Esophagus squamous epithelium (tissue), 5 donors: ENCODE results near the gene RPS6KA4. TPM values are rescaled to one million over a fixed set of nuclear protein-coding genes. Genes with fewer than 3 reads are reported as not detected.

Experiments
- DNase-seq: peaks from one replicate; lab custom pipeline; 2025; lab: John Stamatoyannopoulos, UW
- H3K27ac ChIP-seq, 4 donors: fragments of 200-600 bp; sonication (generic); one replicate each; pipeline ENCODE4 v1.5.1; 2016 to 2019; ENCODE audit warnings: mild to moderate bottlenecking in 1 of 4
- H3K27me3 ChIP-seq, 4 donors: fragments of 200-600 bp; sonication (generic); 1 replicate in 3 of 4; 2 replicates in 1 of 4; pipeline versions ENCODE4 v1.5.1 to v1.6.0; 2017 to 2021; ENCODE audit warnings: antibody characterized with exemption in 1 of 4
- H3K36me3 ChIP-seq, 3 donors: fragments of 200-600 bp; sonication (generic); one replicate each; pipeline ENCODE4 v1.5.1; 2016 to 2019
- H3K4me1 ChIP-seq, 3 donors: fragments of 200-600 bp; sonication (generic); one replicate each; pipeline ENCODE4 v1.5.1; 2017 to 2019
- H3K4me3 ChIP-seq, 4 donors: fragments of 200-600 bp; sonication (generic); 1 replicate in 3 of 4; 2 replicates in 1 of 4; pipeline ENCODE4 v1.5.1; 2016 to 2019; ENCODE audit warnings: mild to moderate bottlenecking in 2 of 4, moderate library complexity in 1 of 4
- H3K9me3 ChIP-seq, 3 donors: fragments of 200-600 bp; sonication (generic); one replicate each; pipeline ENCODE4 v1.5.1; 2016 to 2019
- CTCF ChIP-seq, 6 experiments: fragments of 450-650 bp in 4 of 6; fragments of 200-600 bp in 2 of 6; sonication (generic) in 2 of 6; IDR thresholded peaks; one replicate each; pipeline ENCODE4 v1.5.1; 2016 to 2019; ENCODE audit warnings: antibody characterized with exemption in 6 of 6, mild to moderate bottlenecking in 4 of 6, moderate library complexity in 4 of 6
- POLR2A ChIP-seq, 4 donors: fragments of 450-650 bp; IDR thresholded peaks; one replicate each; pipeline ENCODE4 v1.6.1; 2017; ENCODE audit warnings: antibody characterized with exemption in 4 of 4, mild to moderate bottlenecking in 4 of 4, moderate library complexity in 3 of 4
- WGBS, 2 donors: methylation state at CpG; one replicate each; pipeline ENCODE4 v1.1.5; 2018; 5-methylcytosine and 5-hydroxymethylcytosine counted together
- intact Hi-C: fragments of 100-400 bp; cut with DNase I; formaldehyde crosslinking; loops from one replicate; pipeline ENCODE4 v1.15.0; 2022
- total RNA-seq, 4 donors: library from RNA; depleted of rRNA; stranded (reverse); fragments of >200 nt; gene quantifications; one replicate each; pipeline ENCODE4 v1.1.0, GENCODE V29; 2016
- donor health status: DM: yes; HTN: yes; CAD: no.

RPS6KA4 gene
- total RNA-seq, 4 donors from 2014 or later, result 28.6 to 69.8 (median 55.0) TPM

GRCh38 chr11:64352099-64352994, 6.6 kb upstream of the RPS6KA4 start:
- DNase-seq, result no peak
- peaks cover 15 to 36% (median 25%) of the 10 kb centered on the region in 3 donors for H3K4me1 ChIP-seq
- H3K4me3 ChIP-seq, result no peak overlapping the region
- intact Hi-C loops, result no loop called here
- no peaks in the 10 kb centered on the region for H3K9me3 ChIP-seq
- 98% methylated on average over 7 of the region's 33 CpGs; no CpG with 5 or more reads in 1 of the 2 donors for WGBS, 2 donors
- TF ChIP-seq POLR2A (IDR thresholded peaks at IDR 0.05) (no peak), CTCF (IDR thresholded peaks at IDR 0.05) (no peak)
- no peaks in the 10 kb centered on the region for H3K27me3 ChIP-seq
- H3K27ac ChIP-seq, result no peak overlapping the region
- H3K36me3 ChIP-seq, result no peaks in the 10 kb centered on the region

- peaks cover 20 to 36% (median 26%) of the 10 kb centered on the region in 3 donors for H3K4me1 ChIP-seq
- intact Hi-C loops, result no loop called here
- no peak overlapping the region for H3K4me3 ChIP-seq
- no peaks in the 10 kb centered on the region for H3K27me3 ChIP-seq
- H3K36me3 ChIP-seq, result no peaks in the 10 kb centered on the region
- DNase-seq, result no peak
- H3K27ac ChIP-seq, result no peak overlapping the region
- 74 to 90% methylated on average over 6 to 7 of the region's 34 CpGs for WGBS, 2 donors
- H3K9me3 ChIP-seq, result no peaks in the 10 kb centered on the region
- no peak for TF ChIP-seq CTCF (IDR thresholded peaks at IDR 0.05)
- TF ChIP-seq POLR2A (IDR thresholded peaks at IDR 0.05), result no peak
These were observed 5.8 kb upstream of the RPS6KA4 start for GRCh38 chr11:64352995-64353714.

GRCh38 chr11:64353715-64354506, 5.1 kb upstream of the RPS6KA4 start:
- peaks cover 19 to 36% (median 25%) of the 10 kb centered on the region in 3 donors for H3K4me1 ChIP-seq
- 73 to 85% methylated on average over 2 to 7 of the region's 20 CpGs for WGBS, 2 donors
- H3K9me3 ChIP-seq, result no peaks in the 10 kb centered on the region
- H3K27me3 ChIP-seq, result no peaks in the 10 kb centered on the region
- no peak for DNase-seq
- no peak overlapping the region for H3K4me3 ChIP-seq
- TF ChIP-seq POLR2A (IDR thresholded peaks at IDR 0.05), result no peak
- no peak for TF ChIP-seq CTCF (IDR thresholded peaks at IDR 0.05)
- H3K36me3 ChIP-seq, result no peaks in the 10 kb centered on the region
- intact Hi-C loops, result no loop called here
- no peak overlapping the region for H3K27ac ChIP-seq

- H3K36me3 ChIP-seq, result peaks cover 0 to 3% (median 0%) of the 10 kb centered on the region in 3 donors
- no peak for TF ChIP-seq POLR2A (IDR thresholded peaks at IDR 0.05)
- TF ChIP-seq CTCF (IDR thresholded peaks at IDR 0.05), result peak; percentile 23 to 88 (median 70)
- peaks cover 25 to 40% (median 31%) of the 10 kb centered on the region in 3 donors for H3K4me1 ChIP-seq
- no peak for DNase-seq
- H3K27me3 ChIP-seq, result no peaks in the 10 kb centered on the region
- peak overlapping the region in 3 of 4 donors; percentile 12 to 52 (median 24) for H3K4me3 ChIP-seq
- H3K27ac ChIP-seq, result peak overlapping the region; percentile 34 to 60 (median 43)
- H3K9me3 ChIP-seq, result no peaks in the 10 kb centered on the region
- intact Hi-C loops, result no loop called here
- 18 to 21% methylated on average over 7 of the region's 23 CpGs for whole genome bisulfite sequencing, 2 donors
These were observed 3.7 kb upstream of the RPS6KA4 start for GRCh38 chr11:64355078-64355940.
